Peyer's patch (tissue), 4 donors: ENCODE results near the gene DTX3L. TPM values are rescaled to one million over a fixed set of nuclear protein-coding genes. Genes with fewer than 3 reads are reported as not detected.

ENCODE experiments used
- DNase-seq, 3 donors: peaks; one replicate each; pipeline ENCODE4 v3.0.0-alpha.2; 2017 to 2019
- H3K27ac ChIP-seq, 4 donors: fragments of 200-600 bp; sonication (generic); one replicate each; pipeline ENCODE4 v1.5.1; 2016 to 2019
- H3K27me3 ChIP-seq, 2 donors: fragments of 200-600 bp; sonication (generic); one replicate each; pipeline ENCODE4 v1.5.1; 2019
- H3K36me3 ChIP-seq, 3 donors: fragments of 200-600 bp; sonication (generic); one replicate each; pipeline ENCODE4 v1.5.1; 2016 to 2019
- H3K4me1 ChIP-seq, 4 donors: fragments of 200-600 bp; sonication (generic); one replicate each; pipeline ENCODE4 v1.5.1; 2016 to 2019
- H3K4me3 ChIP-seq, 4 donors: fragments of 200-600 bp; sonication (generic); 1 replicate in 3 of 4; 2 replicates in 1 of 4; pipeline ENCODE4 v1.5.1; 2016 to 2019; ENCODE audit warnings: mild to moderate bottlenecking in 1 of 4
- H3K9me3 ChIP-seq, 4 donors: fragments of 200-600 bp; sonication (generic); one replicate each; pipeline ENCODE4 v1.5.1; 2016 to 2019; ENCODE audit warnings: mild to moderate bottlenecking in 1 of 4
- POLR2A ChIP-seq, 2 donors: fragments of 450-650 bp; IDR thresholded peaks; one replicate each; pipeline ENCODE4 v1.5.1; 2017; ENCODE audit warnings: antibody characterized with exemption in 2 of 2, mild to moderate bottlenecking in 2 of 2, moderate library complexity in 2 of 2
- total RNA-seq, 4 donors: library from RNA; depleted of rRNA; stranded (reverse); fragments of >200 nt; gene quantifications; one replicate each; pipeline ENCODE4 v1.1.0, GENCODE V29; 2016
- TF ChIP-seq, protein P1 (sequence below), 6 experiments: fragments of 450-650 bp in 4 of 6; fragments of 200-600 bp in 2 of 6; sonication (generic) in 1 of 6; IDR thresholded peaks; one replicate each; pipeline ENCODE4 v1.5.1; 2017 to 2019; ENCODE audit warnings: antibody characterized with exemption in 6 of 6, mild to moderate bottlenecking in 3 of 6, moderate library complexity in 1 of 6

Gene DTX3L
- total RNA-seq, 4 donors from 2014 or later = 31.2 to 47.3 (median 33.7) TPM

GRCh38 chr3:122603056-122603455 is 38.9 kb downstream of the DTX3L start:
- H3K27ac ChIP-seq = no peak overlapping the region
- no peak for DNase-seq
- H3K4me3 ChIP-seq = no peak overlapping the region
- TF ChIP-seq, protein P1, sequence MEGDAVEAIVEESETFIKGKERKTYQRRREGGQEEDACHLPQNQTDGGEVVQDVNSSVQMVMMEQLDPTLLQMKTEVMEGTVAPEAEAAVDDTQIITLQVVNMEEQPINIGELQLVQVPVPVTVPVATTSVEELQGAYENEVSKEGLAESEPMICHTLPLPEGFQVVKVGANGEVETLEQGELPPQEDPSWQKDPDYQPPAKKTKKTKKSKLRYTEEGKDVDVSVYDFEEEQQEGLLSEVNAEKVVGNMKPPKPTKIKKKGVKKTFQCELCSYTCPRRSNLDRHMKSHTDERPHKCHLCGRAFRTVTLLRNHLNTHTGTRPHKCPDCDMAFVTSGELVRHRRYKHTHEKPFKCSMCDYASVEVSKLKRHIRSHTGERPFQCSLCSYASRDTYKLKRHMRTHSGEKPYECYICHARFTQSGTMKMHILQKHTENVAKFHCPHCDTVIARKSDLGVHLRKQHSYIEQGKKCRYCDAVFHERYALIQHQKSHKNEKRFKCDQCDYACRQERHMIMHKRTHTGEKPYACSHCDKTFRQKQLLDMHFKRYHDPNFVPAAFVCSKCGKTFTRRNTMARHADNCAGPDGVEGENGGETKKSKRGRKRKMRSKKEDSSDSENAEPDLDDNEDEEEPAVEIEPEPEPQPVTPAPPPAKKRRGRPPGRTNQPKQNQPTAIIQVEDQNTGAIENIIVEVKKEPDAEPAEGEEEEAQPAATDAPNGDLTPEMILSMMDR (IDR thresholded peaks at IDR 0.05) = no peak
- no peak for TF ChIP-seq POLR2A (IDR thresholded peaks at IDR 0.05)
- no peaks in the 10 kb centered on the region for H3K36me3 ChIP-seq
- no peaks in the 10 kb centered on the region for H3K4me1 ChIP-seq
- H3K27me3 ChIP-seq = no peaks in the 10 kb centered on the region
- no peaks in the 10 kb centered on the region for H3K9me3 ChIP-seq

- Histone ChIP-seq H3K36me3 (no peaks in the 10 kb centered on the region), H3K27ac (no peak overlapping the region), H3K4me3 (no peak overlapping the region), H3K27me3 (no peaks in the 10 kb centered on the region), H3K4me1 (no peaks in the 10 kb centered on the region), H3K9me3 (no peaks in the 10 kb centered on the region)
- TF ChIP-seq POLR2A (IDR thresholded peaks at IDR 0.05) = no peak
- TF ChIP-seq, protein P1 (IDR thresholded peaks at IDR 0.05) = no peak
- no peak for DNase-seq
Measured at GRCh38 chr3:122606330-122606729, 42.2 kb downstream of the DTX3L start.

- Histone ChIP-seq H3K27me3 (no peaks in the 10 kb centered on the region), H3K27ac (no peak overlapping the region), H3K9me3 (no peaks in the 10 kb centered on the region), H3K36me3 (no peaks in the 10 kb centered on the region), H3K4me1 (no peaks in the 10 kb centered on the region), H3K4me3 (no peak overlapping the region)
- DNase-seq = no peak
- TF ChIP-seq, protein P1 (IDR thresholded peaks at IDR 0.05) = no peak
- TF ChIP-seq POLR2A (IDR thresholded peaks at IDR 0.05) = no peak
Measured at GRCh38 chr3:122608916-122609315, 44.8 kb downstream of the DTX3L start.

DNA sequence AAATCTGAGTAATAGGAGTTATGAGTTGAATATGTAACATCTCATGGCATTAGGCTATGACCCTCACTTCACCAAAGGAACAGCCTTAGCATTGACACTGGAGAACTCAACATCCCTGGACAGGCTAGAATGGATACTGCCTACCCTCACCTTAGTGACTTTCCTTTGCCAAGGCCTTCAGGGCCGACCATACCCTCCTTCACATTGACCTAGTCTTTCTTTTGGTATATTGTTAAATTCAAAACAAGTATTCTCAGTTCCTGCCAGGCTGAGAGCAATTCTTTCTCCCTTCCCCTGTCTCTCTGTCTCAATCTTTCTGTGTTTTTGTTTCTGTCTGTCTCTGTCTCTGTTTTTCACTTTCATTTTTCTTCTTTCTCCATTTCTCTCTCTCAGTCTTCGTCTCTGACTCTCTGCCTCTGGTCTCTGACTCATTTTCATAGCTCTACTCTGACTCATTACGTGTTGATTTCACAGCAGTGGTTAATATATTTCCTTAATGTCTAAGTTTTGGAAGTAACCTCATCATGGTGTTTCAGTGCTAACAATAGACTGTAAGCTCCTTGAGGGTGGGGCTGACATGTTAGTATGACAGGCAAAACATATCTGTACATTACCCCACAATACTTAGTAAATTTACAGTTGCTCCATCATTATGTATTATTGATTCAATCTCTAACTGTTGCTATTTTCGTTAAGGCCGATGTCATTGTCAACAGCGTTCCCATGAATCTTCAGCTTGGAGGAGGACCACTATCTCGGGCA is 45.8 kb downstream of the DTX3L start:
- no peaks in the 10 kb centered on the region for H3K9me3 ChIP-seq
- H3K36me3 ChIP-seq = no peaks in the 10 kb centered on the region
- H3K4me1 ChIP-seq = no peaks in the 10 kb centered on the region
- H3K27me3 ChIP-seq = no peaks in the 10 kb centered on the region
- DNase-seq = no peak
- H3K4me3 ChIP-seq = no peak overlapping the region
- no peak for TF ChIP-seq POLR2A (IDR thresholded peaks at IDR 0.05)
- TF ChIP-seq, protein P1 (IDR thresholded peaks at IDR 0.05) = no peak
- H3K27ac ChIP-seq = no peak overlapping the region

GRCh38 chr3:122612696-122613095 is 48.6 kb downstream of the DTX3L start:
- no peaks in the 10 kb centered on the region for H3K36me3 ChIP-seq
- no peaks in the 10 kb centered on the region for H3K27me3 ChIP-seq
- no peak overlapping the region for H3K4me3 ChIP-seq
- TF ChIP-seq, protein P1 (IDR thresholded peaks at IDR 0.05) = no peak
- no peak for TF ChIP-seq POLR2A (IDR thresholded peaks at IDR 0.05)
- no peak for DNase-seq
- H3K27ac ChIP-seq = no peak overlapping the region
- no peaks in the 10 kb centered on the region for H3K4me1 ChIP-seq
- H3K9me3 ChIP-seq = no peaks in the 10 kb centered on the region
